Measurements from ENCODE around the gene TDRD10.

Gene TDRD10

DNA sequence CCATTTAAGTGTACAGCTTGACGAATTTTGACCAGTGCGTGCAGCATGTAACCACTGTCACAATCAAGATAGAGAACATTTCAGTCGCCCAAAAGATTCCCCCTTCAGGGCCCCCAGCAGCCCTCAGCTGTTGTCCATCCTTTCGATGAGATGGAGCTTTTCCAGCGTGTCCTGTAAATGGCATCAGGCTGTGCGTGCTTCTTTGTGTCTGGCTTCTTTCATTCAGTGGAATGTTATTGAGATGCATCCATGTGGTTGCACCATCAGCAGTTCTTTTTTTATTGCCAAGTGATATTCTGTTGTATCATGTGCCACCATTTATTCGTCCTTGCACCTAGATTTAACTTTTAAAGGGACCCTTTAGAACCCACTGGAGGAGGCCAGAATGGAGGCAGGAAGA lies 34.6 kb downstream of the TDRD10 start:
- Mint-ChIP-seq H3K36me3 (ENCODE audit: low read depth) (peaks cover 5% of the 10 kb centered on the region), H3K27ac (no peak overlapping the region), H3K4me3 (no peak overlapping the region), H3K4me1 (peaks cover 11% of the 10 kb centered on the region), H3K27me3 (ENCODE audit: low read depth, poor library complexity) (peaks cover 37% of the 10 kb centered on the region), H3K9me3 (peaks cover 19% of the 10 kb centered on the region)
- TF ChIP-seq, protein P1, sequence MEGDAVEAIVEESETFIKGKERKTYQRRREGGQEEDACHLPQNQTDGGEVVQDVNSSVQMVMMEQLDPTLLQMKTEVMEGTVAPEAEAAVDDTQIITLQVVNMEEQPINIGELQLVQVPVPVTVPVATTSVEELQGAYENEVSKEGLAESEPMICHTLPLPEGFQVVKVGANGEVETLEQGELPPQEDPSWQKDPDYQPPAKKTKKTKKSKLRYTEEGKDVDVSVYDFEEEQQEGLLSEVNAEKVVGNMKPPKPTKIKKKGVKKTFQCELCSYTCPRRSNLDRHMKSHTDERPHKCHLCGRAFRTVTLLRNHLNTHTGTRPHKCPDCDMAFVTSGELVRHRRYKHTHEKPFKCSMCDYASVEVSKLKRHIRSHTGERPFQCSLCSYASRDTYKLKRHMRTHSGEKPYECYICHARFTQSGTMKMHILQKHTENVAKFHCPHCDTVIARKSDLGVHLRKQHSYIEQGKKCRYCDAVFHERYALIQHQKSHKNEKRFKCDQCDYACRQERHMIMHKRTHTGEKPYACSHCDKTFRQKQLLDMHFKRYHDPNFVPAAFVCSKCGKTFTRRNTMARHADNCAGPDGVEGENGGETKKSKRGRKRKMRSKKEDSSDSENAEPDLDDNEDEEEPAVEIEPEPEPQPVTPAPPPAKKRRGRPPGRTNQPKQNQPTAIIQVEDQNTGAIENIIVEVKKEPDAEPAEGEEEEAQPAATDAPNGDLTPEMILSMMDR (IDR thresholded peaks at IDR 0.05) = no peak
- DNase-seq = no peak

DNA sequence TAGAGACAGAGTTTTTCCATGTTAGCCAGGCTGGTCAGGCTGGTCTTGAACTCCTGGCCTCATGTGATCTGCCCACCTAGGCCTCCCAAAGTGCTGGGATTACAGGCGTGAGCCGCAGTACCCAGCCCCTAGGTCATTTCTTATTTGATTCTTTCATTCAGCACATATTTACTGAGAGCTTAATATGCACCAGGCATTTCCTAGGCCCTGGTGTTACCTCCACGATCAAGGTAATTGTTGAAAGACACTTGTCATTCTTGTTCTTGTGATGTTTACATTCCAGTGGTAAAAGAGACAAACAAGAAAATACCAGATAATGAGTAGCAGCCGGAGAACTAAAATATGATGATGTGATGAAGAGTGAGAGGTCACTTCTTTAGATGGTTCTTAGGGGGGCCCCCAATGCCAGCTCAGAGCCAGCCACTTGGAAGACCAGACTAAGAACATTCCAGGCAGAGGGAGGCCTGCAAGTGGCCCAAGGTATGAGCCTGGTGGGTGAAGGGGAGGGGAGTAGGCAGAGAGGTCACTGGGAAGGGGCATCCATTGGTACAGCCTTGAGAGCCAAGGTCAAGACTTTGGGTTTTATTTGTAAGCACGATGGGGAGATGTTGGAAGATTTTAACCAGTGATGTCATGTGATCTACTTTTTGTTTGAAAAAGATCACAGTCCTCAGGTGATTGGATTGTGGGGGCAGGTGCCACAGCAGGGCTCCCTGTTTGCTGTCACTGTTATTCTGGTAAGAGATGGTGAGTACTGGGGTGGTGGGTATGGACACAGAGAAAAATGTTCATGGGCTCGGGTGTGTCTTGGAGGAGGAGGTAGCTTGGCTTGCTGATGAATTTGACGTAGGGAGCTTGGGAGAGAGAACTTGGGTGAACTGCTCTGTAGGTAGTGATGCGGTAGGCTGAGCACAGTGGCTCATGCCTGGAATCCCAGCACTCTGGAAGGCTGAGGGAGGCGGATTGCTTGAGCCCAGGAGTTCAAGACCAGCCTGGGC lies 37.8 kb downstream of the TDRD10 start:
- H3K4me3 Mint-ChIP-seq = no peak overlapping the region
- no peak for DNase-seq
- H3K27ac Mint-ChIP-seq = no peak overlapping the region
- H3K9me3 Mint-ChIP-seq = peaks cover 9% of the 10 kb centered on the region
- H3K36me3 Mint-ChIP-seq (ENCODE audit: low read depth) = peaks cover 5% of the 10 kb centered on the region
- H3K4me1 Mint-ChIP-seq = peaks cover 32% of the 10 kb centered on the region
- TF ChIP-seq, protein P1 (IDR thresholded peaks at IDR 0.05) = no peak
- peaks cover 32% of the 10 kb centered on the region for H3K27me3 Mint-ChIP-seq (ENCODE audit: low read depth, poor library complexity)

DNA sequence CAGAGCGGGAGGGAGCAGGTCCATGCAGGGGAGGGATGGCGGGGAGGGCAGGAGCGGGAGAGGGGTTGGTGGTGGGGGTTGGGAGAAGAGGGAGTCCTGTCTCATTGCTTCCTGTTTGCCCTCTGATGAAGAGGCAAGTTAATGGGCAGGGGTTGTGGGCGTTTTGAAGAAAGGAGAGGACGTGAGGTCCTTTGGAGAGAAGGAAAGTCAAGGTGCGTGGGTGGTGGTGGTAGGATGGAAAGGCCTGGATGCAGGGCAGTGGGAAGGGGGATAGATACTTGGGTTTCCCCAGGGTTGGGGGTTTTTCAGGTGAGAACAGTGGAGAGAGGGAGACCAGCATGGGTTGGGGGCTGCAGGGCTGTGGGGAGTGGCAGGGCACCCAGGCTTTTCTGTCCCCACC lies 39.2 kb downstream of the TDRD10 start:
- TF ChIP-seq, protein P1 (IDR thresholded peaks at IDR 0.05) = no peak
- H3K27ac Mint-ChIP-seq = no peak overlapping the region
- peaks cover 38% of the 10 kb centered on the region for H3K4me1 Mint-ChIP-seq
- H3K36me3 Mint-ChIP-seq (ENCODE audit: low read depth) = no peaks in the 10 kb centered on the region
- H3K9me3 Mint-ChIP-seq = no peaks in the 10 kb centered on the region
- no peak overlapping the region for H3K4me3 Mint-ChIP-seq
- peaks cover 21% of the 10 kb centered on the region for H3K27me3 Mint-ChIP-seq (ENCODE audit: low read depth, poor library complexity)
- no peak for DNase-seq

DNA sequence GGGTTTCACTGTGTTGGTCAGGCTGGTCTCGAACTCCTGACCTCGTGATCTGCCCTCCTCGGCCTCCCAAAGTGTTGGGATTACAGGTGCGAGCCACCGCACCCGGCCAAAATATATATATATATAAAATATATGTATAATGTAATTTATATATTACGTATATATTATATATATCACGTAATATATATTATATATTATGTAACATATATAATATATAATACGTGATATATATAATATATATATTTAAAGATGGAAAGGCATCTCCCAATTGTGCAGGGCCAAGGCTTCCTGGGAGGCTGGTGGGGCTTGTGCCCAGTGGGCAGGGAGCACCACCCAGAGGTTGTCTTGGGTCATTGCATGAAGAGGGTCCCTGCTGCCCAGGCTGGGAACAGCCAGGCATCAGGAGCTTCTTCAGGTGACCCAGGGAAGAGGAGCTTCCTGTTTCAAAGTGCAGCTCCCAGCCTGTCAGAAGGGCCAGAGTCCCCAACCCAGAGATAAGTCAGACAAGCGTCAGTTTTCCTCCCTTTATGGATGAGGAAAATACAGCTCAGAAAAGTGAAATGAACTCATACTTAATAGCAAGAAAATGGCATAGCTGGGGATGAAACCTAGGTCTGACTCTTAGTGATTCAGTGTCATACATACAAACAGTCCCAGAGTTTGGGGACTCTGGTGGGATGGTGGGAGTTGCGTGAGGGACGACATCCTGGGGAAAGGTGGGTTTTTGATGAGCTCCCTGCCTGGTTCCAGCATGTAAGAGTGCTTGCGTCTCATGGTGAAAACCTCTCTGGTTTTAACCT lies 44.4 kb downstream of the TDRD10 start:
- Mint-ChIP-seq H3K4me1 (peaks cover 51% of the 10 kb centered on the region), H3K36me3 (ENCODE audit: low read depth) (peaks cover 22% of the 10 kb centered on the region), H3K27ac (no peak overlapping the region), H3K27me3 (ENCODE audit: low read depth, poor library complexity) (peaks cover 11% of the 10 kb centered on the region), H3K9me3 (no peaks in the 10 kb centered on the region), H3K4me3 (no peak overlapping the region)
- DNase-seq = peak; percentile 68
- TF ChIP-seq, protein P1 (IDR thresholded peaks at IDR 0.05) = peak; percentile 77

DNA sequence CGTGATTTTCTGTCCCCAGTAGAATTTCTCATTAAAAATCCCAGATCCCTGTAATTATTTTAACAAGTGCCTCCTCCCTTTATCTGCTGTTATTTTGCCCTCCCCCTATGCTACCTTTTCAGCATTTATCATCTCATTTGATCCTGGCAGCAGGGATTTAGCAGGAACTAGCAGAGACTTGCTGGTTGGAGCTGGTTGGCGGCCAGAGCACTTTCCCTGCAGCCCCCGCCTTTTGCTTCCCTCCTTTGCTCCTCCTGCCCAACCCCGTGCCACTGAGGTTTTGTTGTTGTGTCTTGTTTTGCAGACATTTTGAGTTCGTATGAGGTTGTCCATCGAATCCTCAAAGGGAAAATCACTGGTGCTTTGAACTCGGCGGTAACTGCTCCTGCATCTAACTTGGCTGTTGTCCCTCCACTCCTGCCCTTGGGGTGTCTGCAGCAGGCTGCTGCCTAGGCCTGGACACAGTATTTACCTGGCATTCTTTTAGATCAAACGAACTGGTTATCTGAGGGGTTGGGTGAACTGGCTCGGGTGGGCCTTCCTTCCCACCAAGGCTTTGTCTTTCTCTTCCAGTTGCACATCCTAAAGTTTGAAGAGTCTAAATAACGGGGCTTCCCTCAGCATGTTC lies 45.2 kb downstream of the TDRD10 start:
- no peak for DNase-seq
- Mint-ChIP-seq H3K4me1 (peaks cover 44% of the 10 kb centered on the region), H3K27ac (peak overlapping the region; percentile 74), H3K4me3 (no peak overlapping the region), H3K9me3 (no peaks in the 10 kb centered on the region), H3K36me3 (ENCODE audit: low read depth) (peaks cover 29% of the 10 kb centered on the region), H3K27me3 (ENCODE audit: low read depth, poor library complexity) (peaks cover 10% of the 10 kb centered on the region)
- TF ChIP-seq, protein P1 (IDR thresholded peaks at IDR 0.05) = no peak

Measured in nephron progenitor cell (in vitro differentiated cells).